ENCODE measurements around the gene CD37.
"Not testable (repeated sequence)": the region's sequence is repeated elsewhere in the genome, so short reads cannot be mapped to it uniquely, and the experiment has no call there.

The CD37 gene

DNA sequence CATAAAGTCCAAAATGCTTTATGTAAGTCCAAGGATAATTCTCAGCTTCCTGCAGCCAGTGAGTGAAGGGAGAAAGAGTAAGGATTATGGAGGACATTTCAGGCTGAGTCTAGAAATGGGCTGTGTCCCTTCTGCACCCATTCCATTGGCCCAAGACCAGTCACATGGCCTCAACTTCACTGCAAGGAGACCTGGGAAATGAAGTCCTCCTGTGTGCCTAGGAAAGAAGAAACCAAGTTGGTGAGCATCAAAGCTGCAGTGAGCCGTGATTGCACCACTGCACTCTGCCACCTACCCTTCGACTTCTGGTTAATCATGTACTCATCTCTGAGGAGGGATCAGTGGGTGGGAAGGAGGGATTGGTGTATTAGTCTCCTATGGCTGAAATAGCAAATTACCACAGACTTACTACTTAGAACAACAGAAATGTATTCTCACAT lies 3.6 kb upstream of the CD37 start:
- DNase-seq, result peak; percentile 20

DNA sequence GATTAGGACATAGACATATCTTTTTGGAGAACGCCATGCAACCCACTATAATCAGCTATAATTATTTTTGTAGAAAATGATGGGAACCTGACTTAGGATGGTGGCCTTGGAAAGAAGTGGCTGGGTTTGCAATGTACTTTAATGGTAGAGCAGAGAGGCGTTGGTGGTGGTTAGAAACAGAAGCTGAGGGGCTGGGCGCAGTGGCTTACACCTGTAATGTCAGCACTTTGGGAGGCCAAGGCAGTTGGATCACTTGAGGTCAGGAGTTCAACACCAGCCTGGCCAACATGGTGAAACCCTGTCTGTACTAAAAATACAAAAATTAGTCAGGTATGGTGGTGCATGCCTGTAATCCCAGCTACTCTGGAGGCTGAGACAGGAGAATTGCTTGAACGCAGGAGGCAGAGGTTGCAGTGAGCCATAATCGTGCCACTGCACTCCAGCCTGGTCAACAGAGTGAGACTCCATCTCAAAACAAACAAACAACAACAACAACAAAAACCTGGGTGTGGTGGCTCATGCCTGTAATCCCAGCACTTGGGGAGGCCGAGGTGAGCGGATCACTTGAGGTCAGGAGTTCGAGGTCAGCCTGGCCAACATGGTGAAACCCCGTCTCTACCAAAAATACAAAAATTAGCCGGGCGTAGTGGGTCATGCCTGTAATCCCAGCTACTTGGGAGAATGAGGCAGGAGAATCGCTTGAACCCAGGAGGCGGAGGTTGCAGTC lies 2.4 kb upstream of the CD37 start:
- DNase-seq, result not testable (repeated sequence)

DNA sequence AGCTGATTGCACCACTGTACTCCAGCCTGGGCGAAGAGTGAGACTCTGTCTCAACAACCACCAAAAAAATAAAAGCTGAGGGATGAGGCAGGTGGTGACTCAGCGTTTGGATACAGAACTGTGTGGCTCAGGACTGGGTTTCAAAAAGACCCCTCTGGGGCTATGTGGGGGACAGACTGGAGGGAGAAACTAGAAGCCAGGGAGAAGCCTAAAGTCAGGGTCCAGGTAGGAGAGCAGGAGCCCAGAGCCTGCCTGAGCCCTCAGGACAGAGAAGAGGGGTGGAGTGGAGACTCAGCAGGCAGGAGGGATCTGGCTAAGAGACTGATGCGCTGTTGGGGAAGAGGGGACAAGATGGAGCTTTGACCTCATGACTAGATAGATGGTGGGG lies 1.8 kb upstream of the CD37 start:
- DNase-seq, result no peak

DNA sequence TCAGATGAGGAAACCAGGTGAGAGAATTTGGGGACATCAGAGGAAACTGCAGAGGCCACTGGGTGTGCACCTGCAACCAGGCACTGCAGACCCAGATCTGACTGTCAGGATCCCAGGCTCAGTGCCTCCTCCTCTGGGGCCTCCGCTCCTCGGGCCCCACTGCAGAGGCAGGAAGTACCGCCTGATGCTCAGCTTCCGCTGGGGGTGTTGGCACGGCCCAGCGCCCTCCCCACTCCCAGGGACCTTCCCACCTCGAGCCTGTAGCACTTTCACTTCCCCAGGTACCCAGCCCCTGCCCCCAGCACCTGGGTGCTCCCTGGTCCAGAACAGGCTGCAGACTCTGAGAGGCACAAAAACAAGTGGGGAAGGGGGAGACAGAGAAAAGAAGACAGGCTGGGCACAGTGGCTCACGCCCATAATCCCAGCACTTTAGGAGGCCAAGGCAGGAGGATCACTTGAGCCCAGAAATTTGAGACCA lies 1.4 kb upstream of the CD37 start:
- no peak for DNase-seq

DNA sequence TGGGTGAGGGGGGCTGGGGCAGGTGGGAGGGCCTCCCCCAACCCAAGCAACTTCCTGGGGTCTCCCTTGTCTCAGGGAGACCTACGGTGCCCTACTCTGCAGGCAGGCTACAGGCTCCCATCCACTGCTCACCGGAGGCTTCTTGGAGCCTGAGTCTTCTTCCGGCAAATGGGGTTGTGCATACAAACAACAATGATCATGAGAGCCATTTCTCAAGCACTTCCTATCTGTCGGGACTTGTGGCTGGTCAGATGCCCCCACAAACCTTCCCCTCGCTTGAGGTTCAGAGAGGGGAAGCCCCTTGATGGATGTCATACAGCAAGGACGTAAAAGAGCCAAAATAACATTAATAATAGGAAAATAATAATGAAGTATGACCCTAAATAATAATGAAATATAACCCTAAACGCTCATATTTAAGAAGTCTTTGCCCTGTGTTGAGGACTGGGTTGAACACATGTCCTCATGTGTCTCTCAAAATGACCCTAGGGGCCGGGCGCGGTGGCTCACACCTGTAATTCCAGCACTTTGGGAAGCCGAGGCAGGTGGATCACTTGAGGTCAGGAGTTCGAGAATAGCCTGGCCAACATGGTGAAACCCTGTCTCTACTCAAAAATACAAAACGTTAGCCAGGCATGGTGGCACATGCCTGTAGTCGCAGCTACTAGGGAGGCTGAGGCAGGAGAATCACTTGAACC lies 727 bp downstream of the CD37 start:
- no peak for DNase-seq

DNA sequence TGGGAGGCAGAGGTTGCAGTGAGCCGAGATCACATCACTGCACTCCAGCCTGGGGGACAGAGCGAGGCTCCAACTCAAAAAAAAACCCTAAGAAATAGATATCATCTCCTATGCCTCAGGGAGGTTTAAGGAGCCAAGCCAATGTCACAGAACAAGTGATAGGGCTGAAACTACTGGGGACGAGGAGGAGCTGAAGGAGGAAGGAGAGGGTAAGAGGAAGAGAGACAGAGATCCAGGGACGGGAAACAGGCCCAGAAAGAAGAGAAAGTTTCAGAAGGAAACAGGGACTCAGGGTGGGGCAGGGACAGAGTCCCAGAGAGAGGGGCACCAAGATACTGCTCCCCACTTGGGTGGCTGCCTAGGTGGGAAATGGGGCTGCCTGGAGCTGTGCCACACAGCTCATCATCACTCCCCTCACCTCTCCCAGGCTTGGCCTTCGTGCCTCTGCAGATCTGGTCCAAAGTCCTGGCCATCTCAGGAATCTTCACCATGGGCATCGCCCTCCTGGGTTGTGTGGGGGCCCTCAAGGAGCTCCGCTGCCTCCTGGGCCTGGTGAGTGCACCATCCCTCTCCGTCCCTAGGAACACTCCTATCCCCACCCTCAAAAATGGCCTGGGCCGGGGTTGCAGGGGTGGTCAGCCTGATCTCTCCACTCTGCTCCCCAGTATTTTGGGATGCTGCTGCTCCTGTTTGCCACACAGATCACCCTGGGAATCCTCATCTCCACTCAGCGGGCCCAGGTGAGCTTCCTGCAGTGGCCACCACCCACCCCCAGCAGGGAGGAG lies 1.5 kb downstream of the CD37 start:
- no peak for DNase-seq

DNA sequence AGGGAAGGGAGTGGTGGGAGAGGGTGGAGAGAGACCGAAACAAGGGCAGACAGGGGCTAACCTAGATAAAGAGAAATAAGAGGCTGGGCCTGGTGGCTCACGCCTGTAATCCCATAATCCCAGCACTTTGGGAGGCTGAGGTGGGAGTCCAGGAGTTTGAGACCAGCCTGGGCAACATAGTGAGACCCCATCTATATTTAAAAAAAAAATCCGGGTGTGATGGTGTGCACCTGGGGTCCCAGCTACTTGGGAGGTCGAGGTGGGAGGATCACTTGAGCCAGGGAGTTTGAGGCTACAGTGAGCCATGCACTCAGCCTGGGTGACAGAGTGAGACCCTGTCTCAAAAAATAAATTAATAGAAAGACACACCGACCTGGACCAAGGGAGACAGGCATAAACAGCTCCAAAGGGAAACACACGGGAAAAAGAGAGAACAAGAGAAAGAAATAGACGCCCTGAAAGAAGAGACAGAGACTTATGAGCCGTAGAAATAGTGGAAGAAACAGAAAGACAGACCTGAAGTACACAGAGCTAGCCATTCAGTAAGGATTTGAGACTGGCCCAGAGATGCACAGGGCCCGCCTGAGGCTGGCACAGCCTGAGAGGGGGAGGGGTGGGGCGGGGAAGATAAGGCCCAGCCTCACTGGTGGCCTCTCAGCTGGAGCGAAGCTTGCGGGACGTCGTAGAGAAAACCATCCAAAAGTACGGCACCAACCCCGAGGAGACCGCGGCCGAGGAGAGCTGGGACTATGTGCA lies 2.2 kb downstream of the CD37 start:
- DNase-seq, result no peak

DNA sequence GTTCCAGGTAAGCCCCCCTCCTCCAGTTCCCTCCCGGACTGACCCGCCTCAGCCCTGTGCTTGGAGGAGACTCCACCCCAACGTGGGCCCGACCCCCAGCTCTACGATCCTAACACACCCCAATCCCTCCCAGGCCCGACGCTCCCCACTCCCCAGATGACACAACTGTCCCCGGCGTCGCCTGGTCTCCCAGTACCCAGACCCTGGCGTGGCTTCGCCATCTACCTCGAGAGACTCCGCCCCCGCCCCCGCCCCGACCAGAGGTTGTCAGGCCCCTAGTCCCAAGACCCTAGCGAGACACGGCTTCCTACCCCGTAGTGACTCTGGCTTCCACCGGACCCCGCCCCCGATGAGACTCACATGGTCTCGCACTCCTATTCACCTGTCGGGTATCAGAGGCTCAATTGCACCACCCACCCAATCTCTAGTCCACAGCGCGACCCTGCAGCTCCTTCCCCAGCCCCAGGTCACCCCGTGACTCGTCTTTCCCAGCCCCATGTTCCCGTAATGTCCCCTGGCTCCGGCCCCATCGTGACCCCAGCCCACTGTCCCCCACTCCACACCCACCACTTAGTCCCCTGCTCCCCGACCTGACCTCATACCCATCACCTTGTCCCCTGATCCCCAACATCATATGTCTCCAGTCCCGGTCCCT lies 2.9 kb downstream of the CD37 start:
- DNase-seq, result no peak

DNA sequence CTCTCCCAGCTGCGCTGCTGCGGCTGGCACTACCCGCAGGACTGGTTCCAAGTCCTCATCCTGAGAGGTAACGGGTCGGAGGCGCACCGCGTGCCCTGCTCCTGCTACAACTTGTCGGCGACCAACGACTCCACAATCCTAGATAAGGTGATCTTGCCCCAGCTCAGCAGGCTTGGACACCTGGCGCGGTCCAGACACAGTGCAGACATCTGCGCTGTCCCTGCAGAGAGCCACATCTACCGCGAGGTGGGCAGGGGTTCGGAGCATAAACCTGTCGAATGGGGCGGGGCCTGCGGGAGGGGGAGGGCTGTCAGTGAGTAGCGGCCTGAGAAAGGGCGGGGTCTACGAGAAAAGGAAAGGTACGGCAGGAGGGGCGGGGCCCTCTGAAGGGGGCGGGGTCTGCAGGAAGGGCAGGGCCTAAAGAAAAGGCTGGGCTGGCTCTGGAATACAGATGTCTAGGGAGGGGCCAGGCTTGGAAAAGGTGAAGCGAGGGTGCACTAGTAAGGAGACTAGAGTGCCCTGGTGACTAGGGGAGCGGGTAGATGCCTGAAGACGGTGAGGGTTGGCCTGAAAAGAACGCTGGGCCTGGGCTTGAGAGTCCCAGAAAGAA lies 3.6 kb downstream of the CD37 start:
- DNase-seq, result peak; percentile 60

DNA sequence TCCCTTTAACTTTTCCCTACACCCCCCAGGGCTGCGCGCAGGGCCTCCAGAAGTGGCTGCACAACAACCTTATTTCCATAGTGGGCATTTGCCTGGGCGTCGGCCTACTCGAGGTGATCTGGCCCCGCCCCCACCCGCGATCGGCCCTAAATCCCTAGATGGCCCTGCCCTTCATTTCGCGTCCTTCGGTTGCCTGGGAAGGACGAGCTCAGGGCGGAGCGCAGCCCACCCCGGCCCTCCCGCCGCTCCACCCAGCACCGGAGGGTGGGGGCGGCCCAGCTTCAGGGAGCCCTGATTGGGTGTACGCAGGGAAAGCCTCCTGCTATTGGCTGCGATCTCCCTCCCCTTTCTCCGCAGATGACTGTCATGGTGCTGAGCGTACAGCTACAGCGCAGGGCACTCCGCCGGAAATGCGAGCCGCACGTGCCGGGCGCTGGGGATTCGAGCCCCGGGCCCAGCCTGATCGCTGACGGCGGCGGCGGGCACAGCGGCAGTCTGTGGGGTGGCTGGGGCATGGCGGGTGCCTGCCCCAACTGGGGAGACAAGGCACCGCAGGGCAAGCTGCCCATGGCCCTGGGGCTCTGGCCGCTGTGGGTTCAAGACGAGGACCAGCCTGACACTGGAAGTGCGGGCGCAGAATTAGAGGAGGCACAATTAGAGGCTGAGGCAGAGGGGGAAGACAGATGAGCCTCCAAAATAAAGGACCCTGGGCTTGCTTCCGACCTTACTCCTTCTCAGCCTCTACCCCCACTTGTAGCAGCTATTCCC lies 4.3 kb downstream of the CD37 start:
- DNase-seq, result peak; percentile 95

DNA sequence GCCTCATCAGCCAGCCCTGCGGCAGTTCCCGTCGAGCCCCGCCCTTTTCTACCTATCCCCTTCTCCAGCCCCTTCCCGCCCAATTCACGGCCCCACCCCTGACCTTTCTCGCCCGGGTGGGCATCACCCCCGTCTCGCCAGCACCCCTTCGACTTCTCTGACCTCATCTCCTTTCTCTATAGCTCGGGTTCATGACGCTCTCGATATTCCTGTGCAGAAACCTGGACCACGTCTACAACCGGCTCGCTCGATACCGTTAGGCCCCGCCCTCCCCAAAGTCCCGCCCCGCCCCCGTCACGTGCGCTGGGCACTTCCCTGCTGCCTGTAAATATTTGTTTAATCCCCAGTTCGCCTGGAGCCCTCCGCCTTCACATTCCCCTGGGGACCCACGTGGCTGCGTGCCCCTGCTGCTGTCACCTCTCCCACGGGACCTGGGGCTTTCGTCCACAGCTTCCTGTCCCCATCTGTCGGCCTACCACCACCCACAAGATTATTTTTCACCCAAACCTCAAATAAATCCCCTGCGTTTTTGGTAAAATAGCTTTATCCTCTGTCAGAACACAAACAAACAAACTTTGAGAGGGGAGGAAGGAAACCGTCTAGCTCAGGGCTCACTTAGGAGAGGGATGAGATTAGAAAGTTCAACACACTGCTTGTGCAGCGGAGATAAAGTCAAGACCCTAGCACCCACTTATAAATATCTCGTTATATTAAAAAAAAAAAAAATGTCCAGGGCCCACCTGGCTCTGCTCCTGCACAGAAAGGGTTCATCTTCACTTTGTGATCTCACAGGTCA lies 5.1 kb downstream of the CD37 start:
- no peak for DNase-seq

DNA sequence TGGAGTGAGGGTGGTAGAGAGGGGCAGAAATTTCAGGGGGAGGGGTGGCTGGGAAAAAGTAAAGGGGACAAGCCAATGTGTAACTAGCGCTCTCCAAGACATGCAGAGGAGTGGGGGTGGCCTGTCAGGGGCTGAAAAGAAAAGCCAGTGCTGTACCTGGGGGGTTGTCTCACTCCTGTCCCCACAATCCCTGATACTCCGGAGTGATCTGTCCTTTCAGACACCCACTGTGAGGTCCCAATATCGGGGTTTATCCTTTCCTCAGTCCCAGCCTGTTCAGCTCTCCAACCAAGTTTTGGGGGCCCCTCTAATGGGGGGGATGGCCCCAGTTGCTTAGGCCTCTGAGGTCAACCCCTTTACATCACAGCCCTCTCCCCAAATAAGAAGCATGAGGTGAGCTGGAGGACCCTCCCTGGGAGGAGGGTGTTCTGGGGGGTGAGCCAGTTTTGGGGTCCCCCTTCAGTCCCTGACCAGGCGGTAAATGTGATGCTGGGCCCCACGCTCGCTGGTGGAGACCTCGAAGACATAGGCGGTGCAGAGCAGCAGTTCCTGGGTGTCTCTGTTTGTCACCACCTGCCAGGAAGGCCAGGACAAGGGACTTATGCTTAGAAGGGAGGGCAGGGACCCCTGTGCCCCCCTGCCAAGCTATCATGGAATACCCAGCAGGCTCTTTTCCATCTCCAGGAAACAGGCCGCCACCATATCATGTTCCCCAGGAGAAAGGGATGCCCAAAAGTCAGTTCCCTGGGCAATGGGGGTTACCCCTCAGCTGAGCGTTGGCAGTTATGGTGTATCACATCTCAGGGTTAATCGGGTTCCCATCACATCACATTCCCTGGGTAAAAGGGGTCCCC lies 5.9 kb downstream of the CD37 start:
- DNase-seq, result no peak

DNA sequence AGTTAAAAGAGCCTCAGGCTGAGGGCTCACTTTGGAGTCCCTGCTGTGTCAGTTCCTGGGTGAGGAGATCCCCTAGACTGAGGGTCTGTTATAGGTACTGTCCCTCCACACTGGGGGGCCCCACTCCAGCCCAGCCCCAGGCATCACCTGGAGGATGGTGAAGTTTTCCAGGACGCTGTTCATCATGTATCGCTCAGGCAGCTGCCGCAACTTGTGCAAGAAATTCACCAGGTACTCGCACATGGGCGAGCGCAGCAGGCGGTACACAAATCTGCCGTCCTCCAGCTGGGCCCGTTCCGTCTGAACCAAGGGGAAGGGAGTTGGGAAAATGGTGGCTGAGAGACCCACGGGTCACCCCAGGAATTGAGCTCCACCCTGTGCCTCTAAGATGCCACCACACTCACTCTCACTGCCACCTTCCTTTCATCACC lies 7.1 kb downstream of the CD37 start:
- DNase-seq, result no peak

DNA sequence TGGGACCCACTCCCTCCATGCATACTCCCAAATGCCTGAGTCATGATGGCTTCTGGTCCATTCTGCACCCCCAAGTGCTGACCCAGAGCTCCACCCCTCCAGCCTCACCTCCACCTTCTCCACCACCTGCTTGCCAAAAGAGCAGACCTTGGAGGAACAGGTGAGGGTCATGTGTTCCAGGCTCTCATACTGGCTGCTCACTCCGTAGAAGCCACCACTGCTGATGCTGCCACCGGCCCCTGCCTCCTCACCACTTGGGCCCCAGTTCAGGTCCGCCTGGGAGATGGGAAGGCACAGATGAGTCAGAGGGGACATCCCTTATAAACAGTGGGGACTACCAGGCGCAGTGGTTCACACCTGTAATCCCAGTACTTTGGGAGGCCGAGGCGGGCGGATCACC lies 7.9 kb downstream of the CD37 start:
- no peak for DNase-seq

DNA sequence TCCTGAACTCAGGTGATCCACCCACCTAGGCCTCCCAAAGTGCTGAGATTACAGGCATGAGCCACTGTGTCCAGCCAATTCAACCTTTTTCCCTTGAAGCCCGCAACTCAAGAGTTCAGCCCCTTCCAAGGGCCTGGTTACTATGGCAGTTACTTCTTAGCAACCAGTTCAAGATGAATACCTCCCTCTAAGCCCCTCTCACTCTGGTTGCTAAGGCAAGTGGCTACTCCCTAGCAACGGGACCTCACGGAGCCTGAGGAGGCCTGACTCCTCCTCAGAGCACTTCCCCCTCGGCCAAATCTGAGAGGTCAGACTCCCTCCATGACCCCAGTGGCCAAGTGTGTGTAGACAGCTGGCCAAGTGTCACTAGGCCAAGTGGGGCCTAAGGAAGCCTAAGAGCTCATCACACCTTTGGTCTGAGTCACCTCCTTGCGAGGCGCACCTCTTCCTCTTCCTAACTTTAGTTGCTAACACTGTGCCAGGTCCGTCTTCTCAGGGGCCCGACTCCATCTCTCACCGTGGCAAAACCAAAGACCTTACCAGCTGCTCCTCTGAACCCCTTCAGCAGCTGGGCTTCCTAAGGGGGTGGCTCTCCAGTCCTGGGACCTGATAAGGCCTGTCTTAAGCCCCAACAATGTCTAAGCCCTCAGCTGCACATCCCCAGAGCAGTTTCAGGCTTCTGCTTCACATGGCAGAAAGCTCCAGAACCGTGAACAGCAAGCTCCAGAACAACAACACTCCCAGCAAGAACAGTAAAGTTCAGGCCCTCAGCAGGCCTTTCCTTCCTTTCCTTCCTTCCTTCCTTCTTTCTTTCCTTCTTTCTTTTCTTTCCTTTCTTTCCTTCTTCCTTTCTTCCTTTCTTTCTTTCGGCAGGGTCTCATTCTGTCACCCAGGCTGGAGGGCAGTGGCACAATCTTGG lies 9.6 kb downstream of the CD37 start:
- DNase-seq, result no peak

DNA sequence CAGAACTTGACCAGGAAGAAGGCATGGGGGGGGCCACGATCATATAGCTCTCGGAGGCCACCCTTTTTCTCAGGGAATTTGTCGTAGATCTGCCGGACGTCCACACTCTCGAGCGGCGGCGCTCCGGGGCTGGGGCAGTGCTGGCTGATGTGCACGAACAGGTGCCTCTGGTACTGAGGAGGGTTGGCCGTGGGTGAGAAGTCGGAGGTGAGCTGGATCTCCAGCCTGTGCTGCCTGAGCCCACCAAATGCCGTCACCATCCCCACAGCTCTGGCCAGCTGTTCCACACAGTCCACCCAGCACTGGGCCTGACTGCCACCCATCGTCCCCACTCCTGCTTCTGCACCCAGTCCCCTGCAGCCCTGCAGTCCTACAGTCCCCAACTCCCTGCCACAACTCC lies 12.0 kb downstream of the CD37 start:
- no peak for DNase-seq

DNA sequence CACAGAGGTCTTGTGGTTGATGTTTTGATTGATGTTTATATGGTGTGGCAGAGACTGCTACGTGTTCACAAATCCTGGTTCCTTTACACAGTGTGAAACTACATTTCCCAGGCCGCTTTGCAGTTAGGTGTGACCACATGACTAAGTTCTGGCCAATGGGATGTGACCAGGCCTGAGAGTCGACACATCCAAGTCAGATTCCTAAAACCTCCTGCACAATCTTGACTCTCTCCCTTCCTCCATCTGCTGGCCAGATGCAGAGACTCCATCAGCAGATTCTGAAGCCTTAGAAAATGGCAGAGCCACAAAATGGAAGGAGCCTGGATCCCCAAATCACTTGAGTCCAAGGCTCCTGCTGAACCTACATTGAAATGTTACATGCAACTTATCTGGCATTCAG lies 12.6 kb downstream of the CD37 start:
- DNase-seq, result peak; percentile 74
